Sigmoid colon (tissue), 4 donors: ENCODE results near the gene ADGRF3.

Experiments used
- CTCF ChIP-seq, 4 experiments: fragments of 450-650 bp in 3 of 4; fragments of 200-600 bp in 1 of 4; IDR thresholded peaks; one replicate each; pipeline ENCODE4 v1.5.1; 2016 to 2019; ENCODE audit warnings: antibody characterized with exemption in 4 of 4, mild to moderate bottlenecking in 3 of 4, moderate library complexity in 2 of 4
- EP300 ChIP-seq, 4 donors: sonication (generic); formaldehyde crosslinking; IDR thresholded peaks; one replicate each; pipeline ENCODE4 v1.6.1; 2017; ENCODE audit warnings: antibody characterized with exemption in 4 of 4
- POLR2A ChIP-seq, 2 donors: fragments of 450-650 bp; IDR thresholded peaks; one replicate each; pipeline ENCODE4 v1.6.1; 2016; ENCODE audit warnings: antibody characterized with exemption in 2 of 2, mild to moderate bottlenecking in 2 of 2, moderate library complexity in 2 of 2
- POLR2AphosphoS5 ChIP-seq, 4 donors: sonication (generic); formaldehyde crosslinking; IDR thresholded peaks; one replicate each; pipeline ENCODE4 v1.6.1; 2017; ENCODE audit warnings: antibody characterized with exemption in 4 of 4

DNA sequence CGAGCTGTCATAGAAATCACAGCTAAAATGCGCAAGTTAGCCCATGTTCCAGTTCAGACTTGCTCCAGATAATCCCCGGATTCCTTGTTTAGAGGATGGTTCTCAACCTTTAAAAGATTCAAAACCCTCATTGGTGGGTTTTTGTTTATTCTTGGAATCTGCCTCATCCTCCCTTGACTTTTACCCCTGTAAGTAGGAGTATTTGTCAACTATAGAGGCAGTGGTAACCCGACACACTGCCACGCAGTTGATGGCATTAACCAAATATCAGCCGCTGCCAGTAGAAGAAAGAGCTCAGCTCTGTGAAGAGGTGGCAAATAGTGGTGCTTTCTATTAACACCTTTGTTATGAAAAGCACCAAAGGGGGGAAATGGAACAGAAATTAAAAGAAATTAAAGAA lies 41.0 kb downstream of the ADGRF3 start:
- no peak for TF ChIP-seq CTCF (IDR thresholded peaks at IDR 0.05)
- TF ChIP-seq POLR2A (IDR thresholded peaks at IDR 0.05): no peak
- no peak for TF ChIP-seq POLR2AphosphoS5 (IDR thresholded peaks at IDR 0.05)
- no peak for TF ChIP-seq EP300 (IDR thresholded peaks at IDR 0.05)
